Activated B cell treated with CpG ODN at 0.5 μM for 24 hours (primary cell): Measurements from ENCODE around the gene PRKCE. TPM values are rescaled to one million over a fixed set of nuclear protein-coding genes. Genes with fewer than 3 reads are reported as not detected.

Source experiments
- ATAC-seq: fragments of 200-7000 bp; cut with Tn5 transposase; one replicate; pipeline ENCODE4 v1.10.0; 2021; ENCODE audit warnings: low read depth, mild to moderate bottlenecking, moderate library complexity
- CTCF ChIA-PET: fragments of 350-600 bp; sonication (Branson Sonifier 250); formaldehyde crosslinking; loops from one replicate; lab custom pipeline; 2021; ENCODE audit warnings: antibody characterized with exemption; lab: Charles Lee
- POLR2A ChIA-PET: fragments of 350-600 bp; sonication (Branson Sonifier 250); formaldehyde crosslinking; loops from one replicate; lab custom pipeline; 2021; ENCODE audit warnings: antibody characterized with exemption; lab: Charles Lee
- DNase-seq: peaks from one replicate; pipeline ENCODE4 v3.0.0; 2022
- H3K27ac Mint-ChIP-seq: one replicate; pipeline ENCODE4 v1.8.0; 2020; ENCODE audit warnings: mixed read lengths
- H3K27me3 Mint-ChIP-seq: one replicate; pipeline ENCODE4 v1.8.0; 2021; ENCODE audit warnings: mixed read lengths
- H3K36me3 Mint-ChIP-seq: one replicate; pipeline ENCODE4 v1.8.0; 2021; ENCODE audit warnings: low read depth, mixed read lengths
- H3K4me1 Mint-ChIP-seq: one replicate; pipeline ENCODE4 v1.8.0; 2021; ENCODE audit warnings: mixed read lengths
- H3K4me3 Mint-ChIP-seq: one replicate; pipeline ENCODE4 v1.8.0; 2020; ENCODE audit warnings: mild to moderate bottlenecking, mixed read lengths
- H3K9me3 Mint-ChIP-seq: one replicate; pipeline ENCODE4 v1.8.0; 2020; ENCODE audit warnings: mixed read lengths
- CTCF ChIP-seq: fragments of 200-600 bp; IDR thresholded peaks from one replicate; pipeline ENCODE4 v1.8.0; 2022; ENCODE audit warnings: antibody characterized with exemption, mild to moderate bottlenecking
- intact Hi-C: fragments of 100-400 bp; cut with micrococcal nuclease; formaldehyde crosslinking; loops from one replicate; pipeline ENCODE4 v1.15.1; 2024
- total RNA-seq: library from RNA; stranded (reverse); gene quantifications from 2 replicates; pipeline ENCODE4 v1.2.3, GENCODE V29; 2022

Gene PRKCE
- total RNA-seq, 1 donor from 2014 or later: 53.8 TPM

DNA sequence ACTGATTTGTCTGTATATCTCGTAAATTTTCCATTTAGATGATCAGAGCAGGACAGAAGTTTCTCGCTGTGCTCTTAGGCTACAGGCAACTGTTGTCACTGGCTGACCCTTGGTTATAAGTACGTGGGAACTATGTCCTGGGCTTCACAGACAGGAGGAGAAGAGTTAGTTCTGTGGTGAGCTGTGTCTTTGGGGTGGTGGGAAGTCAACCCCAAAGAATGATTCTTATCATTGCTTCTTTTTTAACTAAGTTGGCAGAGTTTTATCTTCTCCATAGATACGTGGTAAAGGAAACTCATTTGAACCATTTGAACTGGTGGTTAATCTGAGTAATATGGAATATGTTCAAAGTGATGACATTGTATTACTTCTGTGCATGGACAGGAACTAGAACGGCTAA, 415.1 kb downstream of the PRKCE start:
- Mint-ChIP-seq H3K4me1 (no peaks in the 10 kb centered on the region), H3K4me3 (no peak overlapping the region), H3K36me3 (peaks cover 25% of the 10 kb centered on the region), H3K27ac (no peak overlapping the region), H3K27me3 (no peaks in the 10 kb centered on the region), H3K9me3 (no peaks in the 10 kb centered on the region)
- POLR2A ChIA-PET: no interaction called here
- CTCF ChIA-PET: no interaction called here
- intact Hi-C loops: no loop called here
- DNase-seq: no peak
- no peak for TF ChIP-seq CTCF
- no peak for ATAC-seq

DNA sequence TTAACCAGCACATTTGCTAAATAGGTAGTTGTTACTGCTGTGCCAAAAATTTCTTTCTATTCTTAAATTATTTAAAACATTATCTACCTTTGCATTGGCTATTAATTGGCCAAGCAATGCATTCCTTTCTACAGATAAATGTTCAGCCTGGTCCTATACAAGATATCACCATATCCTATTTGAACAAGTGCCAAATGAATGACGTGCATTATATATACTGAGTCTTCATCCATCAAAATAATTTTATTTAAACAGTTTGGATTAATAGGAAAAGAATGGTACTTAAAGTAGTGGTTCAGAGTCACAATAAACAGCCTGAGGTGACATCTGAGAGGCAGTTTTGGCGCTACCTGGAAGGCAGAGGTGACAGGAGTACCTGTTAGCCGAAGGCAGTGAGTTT, 415.6 kb downstream of the PRKCE start:
- Mint-ChIP-seq H3K27me3 (no peaks in the 10 kb centered on the region), H3K36me3 (peaks cover 27% of the 10 kb centered on the region), H3K4me3 (no peak overlapping the region), H3K27ac (no peak overlapping the region), H3K9me3 (no peaks in the 10 kb centered on the region), H3K4me1 (no peaks in the 10 kb centered on the region)
- intact Hi-C loops: no loop called here
- TF ChIP-seq CTCF: no peak
- POLR2A ChIA-PET: no interaction called here
- CTCF ChIA-PET: no interaction called here
- ATAC-seq (no peak), DNase-seq (no peak)

DNA sequence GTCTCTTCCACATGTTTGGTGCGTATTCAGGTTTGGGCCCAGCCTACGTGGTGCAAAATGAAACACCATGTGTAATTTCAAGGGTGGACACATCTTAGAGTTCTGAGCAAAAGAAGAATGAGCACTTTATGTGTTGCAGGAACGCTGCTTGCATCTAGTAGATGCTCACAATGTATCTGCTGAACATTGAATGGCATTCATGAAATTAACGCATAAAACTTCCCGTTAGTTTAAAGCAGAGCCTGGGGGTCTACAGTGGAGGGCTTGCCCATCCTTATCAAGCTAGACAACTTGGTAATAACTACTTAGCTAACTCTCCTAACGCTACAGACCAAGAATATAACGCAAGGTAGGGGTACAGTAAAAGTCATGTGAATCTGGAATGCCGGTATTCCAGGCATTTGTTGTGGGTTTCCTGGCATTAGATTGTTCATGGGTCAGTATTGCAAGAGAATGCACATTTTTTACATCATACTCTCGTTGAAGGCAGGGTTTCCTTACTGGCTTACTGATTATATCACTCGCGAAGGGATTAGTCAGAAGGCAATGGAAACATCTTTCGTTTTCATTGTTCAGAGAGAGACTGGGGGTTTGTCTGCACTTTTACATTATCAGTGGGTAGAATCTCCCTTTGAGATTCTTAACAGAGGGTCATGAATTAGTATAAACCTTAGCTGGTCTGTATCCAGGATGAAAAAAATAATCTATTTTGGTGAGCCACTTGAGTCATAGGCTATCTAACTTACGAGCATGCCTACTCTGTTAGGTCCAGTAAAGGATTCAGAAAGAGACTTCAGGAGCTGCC, 416.2 kb downstream of the PRKCE start:
- intact Hi-C loops: no loop called here
- no peak overlapping the region for H3K27ac Mint-ChIP-seq
- peaks cover 24% of the 10 kb centered on the region for H3K36me3 Mint-ChIP-seq
- H3K4me3 Mint-ChIP-seq: no peak overlapping the region
- H3K27me3 Mint-ChIP-seq: no peaks in the 10 kb centered on the region
- ChIA-PET CTCF (no interaction called here), POLR2A (no interaction called here)
- DNase-seq (no peak), ATAC-seq (no peak)
- no peaks in the 10 kb centered on the region for H3K9me3 Mint-ChIP-seq
- H3K4me1 Mint-ChIP-seq: no peaks in the 10 kb centered on the region
- no peak for TF ChIP-seq CTCF

DNA sequence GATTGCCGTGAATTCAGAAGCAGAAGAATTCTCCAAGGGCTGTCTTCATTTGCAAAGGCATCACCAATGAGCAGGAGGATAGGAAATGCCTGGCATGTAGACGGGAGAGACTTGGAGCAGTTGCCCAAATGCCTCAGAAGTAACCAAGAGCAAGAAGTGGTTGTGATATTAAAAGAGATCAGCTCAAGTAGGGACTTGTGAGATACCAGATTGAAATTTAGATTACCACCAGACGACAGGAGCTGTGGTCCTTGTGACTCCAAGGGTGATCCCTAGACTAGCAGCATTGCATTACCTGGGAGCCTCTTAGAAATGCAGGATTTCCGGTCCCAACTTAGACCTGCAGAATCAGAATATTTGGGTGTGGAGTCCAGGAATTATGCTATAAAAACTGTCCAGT, 417.2 kb downstream of the PRKCE start:
- DNase-seq (no peak), ATAC-seq (no peak)
- CTCF ChIA-PET: no interaction called here
- Mint-ChIP-seq H3K27me3 (no peaks in the 10 kb centered on the region), H3K27ac (no peak overlapping the region), H3K36me3 (peaks cover 29% of the 10 kb centered on the region), H3K4me3 (no peak overlapping the region), H3K4me1 (no peaks in the 10 kb centered on the region), H3K9me3 (no peaks in the 10 kb centered on the region)
- TF ChIP-seq CTCF: no peak
- intact Hi-C loops: no loop called here
- POLR2A ChIA-PET: no interaction called here

DNA sequence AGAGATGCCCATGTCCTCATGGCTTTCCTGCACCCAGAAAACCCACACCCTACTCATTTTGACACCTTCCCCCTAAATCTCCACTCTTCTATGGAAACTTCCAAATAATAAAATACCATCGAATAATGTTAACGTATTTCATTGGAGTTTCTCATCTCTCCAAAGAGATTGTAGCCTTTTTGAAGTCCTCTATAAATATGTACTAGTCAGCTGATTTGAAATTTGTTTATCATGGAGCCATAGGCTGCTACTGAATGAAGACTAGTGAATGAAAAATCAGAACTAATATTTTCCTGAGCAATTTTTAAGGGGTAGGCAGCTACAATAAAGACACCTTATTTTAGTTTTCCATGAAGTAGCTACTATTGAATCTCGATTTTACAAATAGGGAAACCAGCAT, 419.6 kb downstream of the PRKCE start:
- ATAC-seq: no peak
- TF ChIP-seq CTCF: no peak
- no peak overlapping the region for H3K27ac Mint-ChIP-seq
- no peaks in the 10 kb centered on the region for H3K9me3 Mint-ChIP-seq
- CTCF ChIA-PET: interaction anchor here (1.0 kb wide), 1 partner anchor 8 kb away, joined by 4 read pairs; no protein-coding TSS in a partner anchor
- H3K27me3 Mint-ChIP-seq: no peaks in the 10 kb centered on the region
- DNase-seq: no peak
- no peak overlapping the region for H3K4me3 Mint-ChIP-seq
- intact Hi-C loops: no loop called here
- H3K4me1 Mint-ChIP-seq: no peaks in the 10 kb centered on the region
- POLR2A ChIA-PET: no interaction called here
- H3K36me3 Mint-ChIP-seq: peaks cover 35% of the 10 kb centered on the region
